ENCODE data around the gene GCKR. TPM values are rescaled to one million over a fixed set of nuclear protein-coding genes. Genes with fewer than 3 reads are reported as not detected.

Gene GCKR, protein sequence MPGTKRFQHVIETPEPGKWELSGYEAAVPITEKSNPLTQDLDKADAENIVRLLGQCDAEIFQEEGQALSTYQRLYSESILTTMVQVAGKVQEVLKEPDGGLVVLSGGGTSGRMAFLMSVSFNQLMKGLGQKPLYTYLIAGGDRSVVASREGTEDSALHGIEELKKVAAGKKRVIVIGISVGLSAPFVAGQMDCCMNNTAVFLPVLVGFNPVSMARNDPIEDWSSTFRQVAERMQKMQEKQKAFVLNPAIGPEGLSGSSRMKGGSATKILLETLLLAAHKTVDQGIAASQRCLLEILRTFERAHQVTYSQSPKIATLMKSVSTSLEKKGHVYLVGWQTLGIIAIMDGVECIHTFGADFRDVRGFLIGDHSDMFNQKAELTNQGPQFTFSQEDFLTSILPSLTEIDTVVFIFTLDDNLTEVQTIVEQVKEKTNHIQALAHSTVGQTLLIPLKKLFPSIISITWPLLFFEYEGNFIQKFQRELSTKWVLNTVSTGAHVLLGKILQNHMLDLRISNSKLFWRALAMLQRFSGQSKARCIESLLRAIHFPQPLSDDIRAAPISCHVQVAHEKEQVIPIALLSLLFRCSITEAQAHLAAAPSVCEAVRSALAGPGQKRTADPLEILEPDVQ
- polyA plus RNA-seq (ENCODE audit: insufficient read length in 4 of 4), result under 1 TPM in 2 of 4 donors, not detected in 2; 0.16 to 0.39 TPM

DNA sequence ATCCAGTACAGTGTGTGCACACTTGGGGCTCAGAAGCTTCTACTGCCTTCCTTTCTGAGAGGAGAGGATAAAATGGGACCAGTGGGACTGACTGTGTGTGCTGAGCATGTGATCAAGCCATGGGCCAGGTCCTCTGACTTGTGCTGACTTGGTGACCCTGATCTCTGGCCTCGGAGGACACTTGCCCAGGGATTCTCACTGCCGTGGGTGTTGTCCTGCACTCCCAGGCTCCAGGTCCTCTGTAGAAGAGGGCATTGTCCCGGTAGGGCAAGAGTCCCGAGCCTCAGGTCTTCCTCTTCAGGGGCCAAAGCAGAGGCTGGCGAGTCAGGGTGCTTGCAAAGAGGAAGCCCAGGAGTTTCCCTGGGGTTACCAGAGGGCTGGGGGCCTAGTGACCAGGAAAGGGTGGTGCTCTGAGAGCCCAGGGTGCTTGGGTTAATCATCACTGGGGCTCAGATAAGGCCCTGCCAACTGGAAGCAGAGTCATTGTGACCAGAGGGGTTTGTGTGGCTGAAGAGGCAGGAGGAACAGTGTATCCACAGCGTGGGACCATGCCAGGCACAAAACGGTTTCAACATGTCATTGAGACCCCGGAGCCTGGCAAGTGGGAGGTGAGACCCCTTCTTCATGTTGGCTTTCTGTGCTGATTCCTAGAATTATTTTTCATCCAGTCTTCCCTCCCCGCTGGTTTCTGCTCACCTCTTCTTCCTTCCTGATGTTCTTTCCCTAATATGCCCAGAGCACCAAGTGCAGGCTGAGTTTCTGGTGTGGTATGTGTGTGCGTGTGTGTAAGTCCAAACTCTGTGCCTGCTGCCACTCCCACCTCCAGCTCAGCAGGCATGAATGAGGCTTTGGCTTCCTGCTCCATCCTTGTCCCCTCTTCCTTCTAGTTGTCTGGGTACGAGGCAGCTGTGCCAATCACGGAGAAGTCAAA is at the start of gene GCKR:
GCKR (plus strand) TSS at position 483 of the 931 bp plus-strand sequence; CDS start at position 549, 66 bp downstream.
- no peak for DNase-seq (ENCODE audit: low read depth in 4 of 4, low spot score in 3 of 4)

DNA sequence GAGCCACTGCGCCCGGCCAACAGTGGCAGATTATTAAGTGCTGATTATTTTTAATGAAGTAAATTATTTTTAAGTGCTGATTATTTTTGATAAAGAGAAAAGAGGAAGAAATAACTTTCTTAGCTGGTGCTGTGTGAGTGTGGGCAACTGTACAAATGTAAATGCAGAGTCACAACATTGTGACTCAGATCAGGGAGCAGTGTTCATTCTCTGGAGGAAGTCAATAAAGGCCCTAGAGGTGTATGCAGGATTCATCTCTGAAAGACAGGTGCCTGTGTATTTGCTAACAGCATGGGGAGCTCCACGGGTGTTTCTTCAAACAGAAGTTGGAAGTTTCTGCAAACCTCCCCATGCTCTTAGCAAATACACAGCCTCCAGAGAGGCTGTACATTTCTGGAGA is 48.3 kb upstream of the GCKR start:
- no peak for DNase-seq (ENCODE audit: low read depth in 4 of 4, low spot score in 3 of 4)

- no peak for DNase-seq (ENCODE audit: low read depth in 4 of 4, low spot score in 3 of 4)
These were observed 45.5 kb upstream of the GCKR start for GRCh38 chr2:27451095-27451494.

DNA sequence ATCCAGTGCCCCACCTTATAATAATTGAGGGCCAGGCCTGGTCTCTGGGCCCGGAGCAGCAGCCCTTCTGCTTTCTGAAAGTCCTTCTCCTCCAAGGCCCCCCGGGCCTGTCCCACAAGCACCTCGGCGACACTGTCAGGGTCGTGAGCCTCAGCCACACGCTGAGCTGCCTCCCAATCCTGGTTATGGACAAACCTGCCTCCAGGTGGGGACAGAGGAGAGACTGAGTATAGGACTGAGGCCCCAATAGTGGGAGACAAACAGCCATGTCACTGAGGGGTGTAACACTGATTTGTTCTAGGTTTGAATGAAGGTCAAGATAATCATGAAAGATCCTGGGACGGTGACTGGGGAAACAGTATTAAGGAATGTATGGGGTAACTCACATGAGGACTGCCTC is 42.7 kb upstream of the GCKR start:
- DNase-seq (ENCODE audit: low read depth in 4 of 4, low spot score in 3 of 4), result no peak

GRCh38 chr2:27461118-27461517 is 35.5 kb upstream of the GCKR start:
- DNase-seq (ENCODE audit: low read depth in 4 of 4, low spot score in 3 of 4), result no peak

- DNase-seq (ENCODE audit: low read depth in 4 of 4, low spot score in 3 of 4), result no peak
These were observed 32.2 kb upstream of the GCKR start for GRCh38 chr2:27464443-27464842.

GRCh38 chr2:27471961-27472360 is 24.7 kb upstream of the GCKR start:
- no peak for DNase-seq (ENCODE audit: low read depth in 4 of 4, low spot score in 3 of 4)

GRCh38 chr2:27485496-27485895 is 11.1 kb upstream of the GCKR start:
- no peak for DNase-seq (ENCODE audit: low read depth in 4 of 4, low spot score in 3 of 4)

GRCh38 chr2:27489118-27489497 is 7.5 kb upstream of the GCKR start:
- DNase-seq (ENCODE audit: low read depth in 4 of 4, low spot score in 3 of 4), result no peak

GRCh38 chr2:27489498-27490397 is 6.9 kb upstream of the GCKR start, which contains the start of gene IFT172:
Gene IFT172 (minus strand): TSS chr2:27489743. CDS start chr2:27489653, 90 bp downstream.
- DNase-seq (ENCODE audit: low read depth in 4 of 4, low spot score in 3 of 4), result peak; percentile 94 to 98 (median 98)

DNA sequence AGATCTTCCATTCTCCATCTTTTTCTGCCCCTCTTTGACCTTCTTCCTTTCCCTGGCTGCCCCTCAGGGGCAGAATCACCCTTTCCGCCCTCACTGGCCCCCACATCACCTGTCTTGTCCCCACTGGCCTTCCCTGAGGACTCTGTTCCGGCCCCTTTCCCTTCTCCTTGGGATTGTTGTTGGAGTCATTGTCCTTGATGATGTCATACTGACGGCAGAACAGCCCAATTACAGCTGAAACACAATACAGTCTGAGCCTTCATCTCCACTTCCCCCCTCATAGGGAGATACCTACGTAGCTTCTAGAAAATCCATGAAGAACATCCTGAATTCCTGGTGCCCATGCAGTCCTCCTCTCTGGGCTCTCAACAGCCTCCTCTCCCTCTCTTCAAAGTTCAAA is 4.1 kb upstream of the GCKR start:
- no peak for DNase-seq (ENCODE audit: low read depth in 4 of 4, low spot score in 3 of 4)

GRCh38 chr2:27493948-27494283 is 2.7 kb upstream of the GCKR start:
- no peak for DNase-seq (ENCODE audit: low read depth in 4 of 4, low spot score in 3 of 4)

- DNase-seq (ENCODE audit: low read depth in 4 of 4, low spot score in 3 of 4), result no peak
These were observed 2.2 kb upstream of the GCKR start for GRCh38 chr2:27494284-27494943.

DNA sequence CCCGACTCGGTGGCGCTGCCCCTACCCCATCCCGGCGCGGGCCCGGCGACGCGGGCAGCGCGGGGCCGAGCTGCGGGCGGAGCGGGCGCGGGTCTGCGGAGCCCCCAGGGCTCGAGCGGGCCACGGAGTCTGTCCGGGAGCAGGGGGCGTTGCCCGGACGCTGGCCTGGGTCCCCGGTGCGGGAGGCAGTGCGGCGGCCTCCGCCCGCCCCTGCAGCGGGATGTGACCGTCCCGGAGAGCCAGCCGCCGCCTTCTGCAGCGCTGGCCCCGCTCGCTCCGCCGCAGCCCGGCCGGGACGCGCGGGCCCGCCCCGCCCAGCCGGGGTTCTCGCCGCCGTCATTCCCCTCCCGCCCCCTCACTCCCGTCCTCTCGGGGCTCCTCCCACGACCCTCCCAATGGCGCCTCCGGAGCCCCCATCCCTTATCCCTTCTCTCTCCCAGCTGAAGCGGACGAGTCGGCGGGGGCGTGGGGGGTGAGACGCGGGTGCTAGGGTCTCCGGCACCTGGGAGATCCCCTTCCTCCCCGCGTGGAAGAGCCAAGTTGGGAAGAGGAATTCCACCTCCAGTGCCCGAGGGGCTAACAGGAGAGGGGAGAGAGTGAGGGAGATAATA is 1.6 kb upstream of the GCKR start, which contains the start of gene FNDC4:
FNDC4 (minus strand) TSS at position 257 of the 611 bp plus-strand sequence. CDS start 521 bp downstream, outside the sequence.
- DNase-seq (ENCODE audit: low read depth in 4 of 4, low spot score in 3 of 4), result no peak

- no peak for DNase-seq (ENCODE audit: low read depth in 4 of 4, low spot score in 3 of 4)
These were observed 741 bp upstream of the GCKR start for GRCh38 chr2:27495840-27496356.

- DNase-seq (ENCODE audit: low read depth in 4 of 4, low spot score in 3 of 4), result no peak
These were observed 619 bp downstream of the GCKR start for GRCh38 chr2:27497288-27497627.

DNA sequence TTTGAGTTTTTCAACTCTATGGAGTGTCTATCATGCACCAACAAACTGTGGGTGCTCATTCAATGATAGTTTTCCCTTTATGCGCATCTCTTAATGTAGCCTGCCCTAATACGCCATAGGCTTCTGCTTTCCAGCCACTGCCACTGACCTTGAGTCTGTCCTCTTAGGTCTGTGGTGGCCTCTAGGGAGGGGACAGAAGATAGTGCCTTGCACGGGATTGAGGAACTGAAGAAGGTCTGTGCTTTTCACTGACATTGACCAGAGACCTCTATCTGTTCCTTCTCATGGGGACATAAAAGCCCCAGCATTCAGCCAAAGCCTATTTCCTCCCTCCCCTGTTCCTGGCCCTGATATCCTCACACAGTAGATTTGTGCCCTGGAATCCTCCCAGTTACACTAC is 2.3 kb downstream of the GCKR start:
- DNase-seq (ENCODE audit: low read depth in 4 of 4, low spot score in 3 of 4), result no peak

- no peak for DNase-seq (ENCODE audit: low read depth in 4 of 4, low spot score in 3 of 4)
These were observed 4.4 kb downstream of the GCKR start for GRCh38 chr2:27501042-27501441.

DNA sequence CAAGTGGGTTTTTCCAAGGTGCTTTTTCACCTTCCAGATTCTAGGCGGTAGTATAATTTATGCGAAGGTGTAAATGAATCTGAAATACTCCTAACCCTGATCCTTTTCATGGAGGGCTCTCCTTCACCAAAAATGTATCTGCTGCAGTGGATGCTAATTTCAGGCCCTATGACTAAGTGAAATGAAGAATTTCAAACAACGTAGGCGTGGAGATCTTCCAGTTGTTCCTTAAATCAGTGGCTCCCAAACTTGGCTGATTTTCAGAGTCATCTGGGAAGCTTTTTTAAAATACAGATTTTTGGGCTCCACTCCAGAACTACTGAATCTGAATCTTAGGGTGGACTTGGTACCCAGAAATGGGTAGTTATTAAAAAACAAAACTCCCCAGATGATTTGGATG is 5.5 kb downstream of the GCKR start:
- no peak for DNase-seq (ENCODE audit: low read depth in 4 of 4, low spot score in 3 of 4)
